ENCODE data around the gene NXNL1. TPM values are rescaled to one million over a fixed set of nuclear protein-coding genes. Genes with fewer than 3 reads are reported as not detected.

The NXNL1 gene
- total and polyA plus RNA-seq, 2 of the 8 experiments (the other 6 are each of a cell fraction or from before 2014, with no cell fraction given): not detected

DNA sequence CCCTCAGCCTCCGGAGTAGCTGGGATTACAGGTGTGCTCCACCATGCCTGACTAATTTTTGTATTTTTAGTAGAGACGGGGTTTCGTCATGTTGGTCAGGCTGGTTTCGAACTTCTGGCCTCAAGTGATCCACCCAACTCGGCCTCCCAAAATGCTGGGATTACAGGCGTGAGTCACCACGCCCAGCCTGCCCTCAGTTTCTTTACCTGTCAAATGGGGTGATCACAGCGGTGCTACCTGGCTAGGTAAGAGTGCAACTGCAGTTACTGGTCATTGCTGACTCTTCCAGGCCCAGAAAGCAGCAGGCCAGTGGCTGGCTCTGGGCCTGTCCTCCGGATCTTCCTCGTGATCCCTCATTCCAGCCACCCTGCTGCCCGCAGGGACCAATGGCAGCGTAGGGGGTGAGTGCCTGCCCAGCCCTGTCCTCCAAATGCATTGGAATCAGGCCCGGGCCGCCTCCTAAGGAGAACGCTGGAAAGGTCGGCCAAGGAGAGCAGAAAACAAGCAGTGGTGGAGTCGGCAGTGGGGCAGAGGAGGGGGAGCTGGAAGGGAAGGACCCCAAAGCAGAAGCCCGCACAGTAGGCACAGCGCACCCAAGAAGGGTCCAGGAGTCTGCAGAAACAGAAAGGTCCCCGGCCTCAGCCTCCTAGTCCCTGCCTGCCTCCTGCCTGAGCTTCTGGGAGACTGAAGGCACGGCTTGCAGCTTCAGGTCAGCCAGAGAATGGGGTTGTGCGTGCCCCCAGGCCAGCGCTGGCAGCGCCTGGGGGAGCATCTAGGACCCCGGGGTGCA lies 7.8 kb upstream of the NXNL1 start (continued):
- TF ChIP-seq, protein P1, sequence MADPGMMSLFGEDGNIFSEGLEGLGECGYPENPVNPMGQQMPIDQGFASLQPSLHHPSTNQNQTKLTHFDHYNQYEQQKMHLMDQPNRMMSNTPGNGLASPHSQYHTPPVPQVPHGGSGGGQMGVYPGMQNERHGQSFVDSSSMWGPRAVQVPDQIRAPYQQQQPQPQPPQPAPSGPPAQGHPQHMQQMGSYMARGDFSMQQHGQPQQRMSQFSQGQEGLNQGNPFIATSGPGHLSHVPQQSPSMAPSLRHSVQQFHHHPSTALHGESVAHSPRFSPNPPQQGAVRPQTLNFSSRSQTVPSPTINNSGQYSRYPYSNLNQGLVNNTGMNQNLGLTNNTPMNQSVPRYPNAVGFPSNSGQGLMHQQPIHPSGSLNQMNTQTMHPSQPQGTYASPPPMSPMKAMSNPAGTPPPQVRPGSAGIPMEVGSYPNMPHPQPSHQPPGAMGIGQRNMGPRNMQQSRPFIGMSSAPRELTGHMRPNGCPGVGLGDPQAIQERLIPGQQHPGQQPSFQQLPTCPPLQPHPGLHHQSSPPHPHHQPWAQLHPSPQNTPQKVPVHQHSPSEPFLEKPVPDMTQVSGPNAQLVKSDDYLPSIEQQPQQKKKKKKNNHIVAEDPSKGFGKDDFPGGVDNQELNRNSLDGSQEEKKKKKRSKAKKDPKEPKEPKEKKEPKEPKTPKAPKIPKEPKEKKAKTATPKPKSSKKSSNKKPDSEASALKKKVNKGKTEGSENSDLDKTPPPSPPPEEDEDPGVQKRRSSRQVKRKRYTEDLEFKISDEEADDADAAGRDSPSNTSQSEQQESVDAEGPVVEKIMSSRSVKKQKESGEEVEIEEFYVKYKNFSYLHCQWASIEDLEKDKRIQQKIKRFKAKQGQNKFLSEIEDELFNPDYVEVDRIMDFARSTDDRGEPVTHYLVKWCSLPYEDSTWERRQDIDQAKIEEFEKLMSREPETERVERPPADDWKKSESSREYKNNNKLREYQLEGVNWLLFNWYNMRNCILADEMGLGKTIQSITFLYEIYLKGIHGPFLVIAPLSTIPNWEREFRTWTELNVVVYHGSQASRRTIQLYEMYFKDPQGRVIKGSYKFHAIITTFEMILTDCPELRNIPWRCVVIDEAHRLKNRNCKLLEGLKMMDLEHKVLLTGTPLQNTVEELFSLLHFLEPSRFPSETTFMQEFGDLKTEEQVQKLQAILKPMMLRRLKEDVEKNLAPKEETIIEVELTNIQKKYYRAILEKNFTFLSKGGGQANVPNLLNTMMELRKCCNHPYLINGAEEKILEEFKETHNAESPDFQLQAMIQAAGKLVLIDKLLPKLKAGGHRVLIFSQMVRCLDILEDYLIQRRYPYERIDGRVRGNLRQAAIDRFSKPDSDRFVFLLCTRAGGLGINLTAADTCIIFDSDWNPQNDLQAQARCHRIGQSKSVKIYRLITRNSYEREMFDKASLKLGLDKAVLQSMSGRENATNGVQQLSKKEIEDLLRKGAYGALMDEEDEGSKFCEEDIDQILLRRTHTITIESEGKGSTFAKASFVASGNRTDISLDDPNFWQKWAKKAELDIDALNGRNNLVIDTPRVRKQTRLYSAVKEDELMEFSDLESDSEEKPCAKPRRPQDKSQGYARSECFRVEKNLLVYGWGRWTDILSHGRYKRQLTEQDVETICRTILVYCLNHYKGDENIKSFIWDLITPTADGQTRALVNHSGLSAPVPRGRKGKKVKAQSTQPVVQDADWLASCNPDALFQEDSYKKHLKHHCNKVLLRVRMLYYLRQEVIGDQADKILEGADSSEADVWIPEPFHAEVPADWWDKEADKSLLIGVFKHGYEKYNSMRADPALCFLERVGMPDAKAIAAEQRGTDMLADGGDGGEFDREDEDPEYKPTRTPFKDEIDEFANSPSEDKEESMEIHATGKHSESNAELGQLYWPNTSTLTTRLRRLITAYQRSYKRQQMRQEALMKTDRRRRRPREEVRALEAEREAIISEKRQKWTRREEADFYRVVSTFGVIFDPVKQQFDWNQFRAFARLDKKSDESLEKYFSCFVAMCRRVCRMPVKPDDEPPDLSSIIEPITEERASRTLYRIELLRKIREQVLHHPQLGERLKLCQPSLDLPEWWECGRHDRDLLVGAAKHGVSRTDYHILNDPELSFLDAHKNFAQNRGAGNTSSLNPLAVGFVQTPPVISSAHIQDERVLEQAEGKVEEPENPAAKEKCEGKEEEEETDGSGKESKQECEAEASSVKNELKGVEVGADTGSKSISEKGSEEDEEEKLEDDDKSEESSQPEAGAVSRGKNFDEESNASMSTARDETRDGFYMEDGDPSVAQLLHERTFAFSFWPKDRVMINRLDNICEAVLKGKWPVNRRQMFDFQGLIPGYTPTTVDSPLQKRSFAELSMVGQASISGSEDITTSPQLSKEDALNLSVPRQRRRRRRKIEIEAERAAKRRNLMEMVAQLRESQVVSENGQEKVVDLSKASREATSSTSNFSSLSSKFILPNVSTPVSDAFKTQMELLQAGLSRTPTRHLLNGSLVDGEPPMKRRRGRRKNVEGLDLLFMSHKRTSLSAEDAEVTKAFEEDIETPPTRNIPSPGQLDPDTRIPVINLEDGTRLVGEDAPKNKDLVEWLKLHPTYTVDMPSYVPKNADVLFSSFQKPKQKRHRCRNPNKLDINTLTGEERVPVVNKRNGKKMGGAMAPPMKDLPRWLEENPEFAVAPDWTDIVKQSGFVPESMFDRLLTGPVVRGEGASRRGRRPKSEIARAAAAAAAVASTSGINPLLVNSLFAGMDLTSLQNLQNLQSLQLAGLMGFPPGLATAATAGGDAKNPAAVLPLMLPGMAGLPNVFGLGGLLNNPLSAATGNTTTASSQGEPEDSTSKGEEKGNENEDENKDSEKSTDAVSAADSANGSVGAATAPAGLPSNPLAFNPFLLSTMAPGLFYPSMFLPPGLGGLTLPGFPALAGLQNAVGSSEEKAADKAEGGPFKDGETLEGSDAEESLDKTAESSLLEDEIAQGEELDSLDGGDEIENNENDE (IDR thresholded peaks at IDR 0.05; ENCODE audit: insufficient replicate concordance, low read length): no peak
- TF ChIP-seq KDM1A (IDR thresholded peaks at IDR 0.05; ENCODE audit: borderline replicate concordance, low read length): 0 out of 2 replicates have a peak, but pooled peaks have one; percentile 20

Data from H1 (cell line).